ENCODE measurements around the gene RBFOX2. TPM values are rescaled to one million over a fixed set of nuclear protein-coding genes. Genes with fewer than 3 reads are reported as not detected.

The RBFOX2 gene
- total RNA-seq, 1 donor from 2014 or later = 210 TPM

DNA sequence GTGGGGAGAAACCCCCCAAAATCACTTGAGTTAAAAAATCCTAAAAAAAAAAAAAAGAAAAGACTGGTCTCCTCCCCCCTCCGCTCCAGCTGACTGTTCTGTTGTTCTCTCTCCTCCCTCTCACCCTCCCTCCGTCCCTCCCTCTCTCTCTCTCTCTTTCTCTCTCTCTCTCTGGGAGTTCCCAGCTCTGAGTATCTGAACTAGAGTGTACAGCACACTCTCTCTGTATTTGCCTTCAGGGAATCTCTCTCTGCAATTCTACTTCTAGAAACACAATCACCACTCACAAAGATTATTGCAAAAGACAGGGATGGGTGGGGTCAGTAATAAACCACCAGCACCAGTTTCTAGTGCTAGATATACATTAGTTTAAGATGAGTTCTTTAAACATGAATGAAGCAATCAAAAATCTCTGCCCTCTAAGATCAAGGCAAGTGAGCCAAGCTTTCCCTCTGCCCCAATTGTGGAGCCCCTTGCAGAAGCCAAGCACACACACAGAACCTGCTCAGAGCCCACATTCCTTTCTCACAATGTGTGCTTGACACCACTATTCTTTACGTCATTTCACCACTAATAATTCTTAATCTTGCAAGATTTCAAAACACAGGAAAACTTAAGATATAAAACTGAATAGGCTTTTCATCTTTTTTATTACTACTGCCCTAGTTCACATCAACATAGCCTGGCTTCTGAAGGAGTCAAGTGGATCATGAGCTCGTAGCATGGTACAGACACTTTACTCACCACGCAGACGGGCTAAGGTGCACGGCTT lies 133.5 kb downstream of the RBFOX2 start:
- Mint-ChIP-seq H3K36me3 (no peaks in the 10 kb centered on the region), H3K9me3 (no peaks in the 10 kb centered on the region), H3K4me3 (peak overlapping the region; percentile 30), H3K27me3 (ENCODE audit: low read depth) (no peaks in the 10 kb centered on the region), H3K4me1 (peaks cover 58% of the 10 kb centered on the region), H3K27ac (peak overlapping the region; percentile 94)
- no peak for TF ChIP-seq CTCF (IDR thresholded peaks at IDR 0.05; ENCODE audit: unreplicated experiment)
- DNase-seq (ENCODE audit: low spot score in 2 of 2, unreplicated experiment in 2 of 2) = no peak

GRCh38 chr22:35894464-35894878 lies 134.2 kb downstream of the RBFOX2 start:
- DNase-seq (ENCODE audit: low spot score in 2 of 2, unreplicated experiment in 2 of 2) = no peak
- peak overlapping the region; percentile 13 for H3K4me3 Mint-ChIP-seq
- H3K27ac Mint-ChIP-seq = peak overlapping the region; percentile 94
- no peaks in the 10 kb centered on the region for H3K27me3 Mint-ChIP-seq (ENCODE audit: low read depth)
- no peak for TF ChIP-seq CTCF (IDR thresholded peaks at IDR 0.05; ENCODE audit: unreplicated experiment)
- H3K36me3 Mint-ChIP-seq = no peaks in the 10 kb centered on the region
- H3K4me1 Mint-ChIP-seq = peaks cover 54% of the 10 kb centered on the region
- H3K9me3 Mint-ChIP-seq = no peaks in the 10 kb centered on the region

DNA sequence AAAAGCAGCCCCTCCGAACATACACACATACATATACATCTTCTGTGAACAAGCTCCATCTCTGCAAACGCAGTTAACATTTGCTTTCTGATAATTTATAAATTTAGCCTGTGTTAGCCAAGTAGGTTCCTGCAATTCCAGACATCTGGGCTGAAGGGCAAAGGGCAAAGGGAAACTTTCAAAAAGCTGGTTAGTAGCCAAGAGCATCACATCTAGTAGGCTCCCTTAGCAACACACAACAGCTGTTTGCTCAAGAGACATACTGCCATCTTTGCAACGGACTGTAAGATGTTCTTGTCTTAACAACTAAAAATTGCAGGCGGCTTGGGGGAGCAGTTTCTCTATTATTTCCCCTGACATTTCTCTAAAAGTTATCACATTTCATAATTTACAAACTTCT lies 134.9 kb downstream of the RBFOX2 start:
- H3K27ac Mint-ChIP-seq = peak overlapping the region; percentile 23
- peaks cover 53% of the 10 kb centered on the region for H3K4me1 Mint-ChIP-seq
- H3K4me3 Mint-ChIP-seq = no peak overlapping the region
- no peaks in the 10 kb centered on the region for H3K27me3 Mint-ChIP-seq (ENCODE audit: low read depth)
- no peaks in the 10 kb centered on the region for H3K9me3 Mint-ChIP-seq
- H3K36me3 Mint-ChIP-seq = no peaks in the 10 kb centered on the region
- no peak for DNase-seq (ENCODE audit: low spot score in 2 of 2, unreplicated experiment in 2 of 2)
- no peak for TF ChIP-seq CTCF (IDR thresholded peaks at IDR 0.05; ENCODE audit: unreplicated experiment)

DNA sequence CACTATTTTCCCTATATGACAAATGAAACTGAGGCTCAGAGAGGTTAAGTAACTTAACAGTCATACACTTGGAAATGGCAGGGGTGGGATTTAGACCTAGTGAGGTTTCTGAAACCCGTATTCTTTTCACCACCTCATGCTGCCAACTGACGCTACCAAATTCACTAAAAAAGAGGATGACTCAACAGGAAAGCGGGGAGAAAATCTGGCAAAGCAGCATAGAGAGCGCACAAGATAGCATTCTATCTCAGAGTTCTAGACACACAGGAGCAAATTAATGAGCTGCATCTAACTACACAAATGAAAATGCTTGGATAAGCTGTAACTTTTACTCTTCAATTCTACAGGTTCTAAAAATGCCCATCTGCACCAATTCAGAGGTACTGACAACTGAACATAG lies 136.4 kb downstream of the RBFOX2 start:
- Mint-ChIP-seq H3K4me3 (no peak overlapping the region), H3K27ac (no peak overlapping the region), H3K4me1 (peaks cover 61% of the 10 kb centered on the region), H3K36me3 (no peaks in the 10 kb centered on the region), H3K9me3 (no peaks in the 10 kb centered on the region), H3K27me3 (ENCODE audit: low read depth) (no peaks in the 10 kb centered on the region)
- DNase-seq (ENCODE audit: low spot score in 2 of 2, unreplicated experiment in 2 of 2) = no peak
- no peak for TF ChIP-seq CTCF (IDR thresholded peaks at IDR 0.05; ENCODE audit: unreplicated experiment)

- no peak for DNase-seq (ENCODE audit: low spot score in 2 of 2, unreplicated experiment in 2 of 2)
- no peak for TF ChIP-seq CTCF (IDR thresholded peaks at IDR 0.05; ENCODE audit: unreplicated experiment)
- H3K27me3 Mint-ChIP-seq (ENCODE audit: low read depth) = no peaks in the 10 kb centered on the region
- H3K36me3 Mint-ChIP-seq = no peaks in the 10 kb centered on the region
- no peak overlapping the region for H3K27ac Mint-ChIP-seq
- peaks cover 54% of the 10 kb centered on the region for H3K4me1 Mint-ChIP-seq
- H3K9me3 Mint-ChIP-seq = no peaks in the 10 kb centered on the region
- H3K4me3 Mint-ChIP-seq = no peak overlapping the region
Measured at GRCh38 chr22:35891442-35891841, 137.2 kb downstream of the RBFOX2 start.
